Mesenchymal stem cell (in vitro differentiated cells and primary cell): ENCODE measurements around the gene RBKS.

Experiments used
- DNase-seq: peaks from one replicate; pipeline ENCODE4 v3.0.0-alpha.2; 2013
- H2AFZ ChIP-seq: one replicate; pipeline ENCODE4 v1.6.1; 2013; ENCODE audit warnings: low read depth, mild to moderate bottlenecking, control low read depth, inconsistent platforms, low read length, moderate library complexity
- H2AK5ac ChIP-seq: 2 replicates; pipeline ENCODE4 v1.6.1; 2013; ENCODE audit warnings: low read length, moderate library complexity, mild to moderate bottlenecking, inconsistent platforms; ENCODE audit not compliant: severe bottlenecking
- H2BK120ac ChIP-seq: one replicate; pipeline ENCODE4 v1.6.1; 2013; ENCODE audit warnings: low read depth, mild to moderate bottlenecking, inconsistent platforms, low read length, moderate library complexity
- H2BK12ac ChIP-seq, 2 experiments: one replicate each; pipeline ENCODE4 v1.6.1; 2013; ENCODE audit warnings: inconsistent platforms in 2 of 2, low read length in 2 of 2, mild to moderate bottlenecking in 2 of 2, moderate library complexity in 2 of 2, control low read depth in 1 of 2
- H2BK15ac ChIP-seq: one replicate; pipeline ENCODE4 v1.6.1; 2013; ENCODE audit warnings: mild to moderate bottlenecking, low read depth, inconsistent platforms; ENCODE audit not compliant: poor library complexity, severe bottlenecking
- H2BK5ac ChIP-seq: 2 replicates; pipeline ENCODE4 v1.6.1; 2013; ENCODE audit warnings: low read depth, mild to moderate bottlenecking, low read length, control low read depth, inconsistent platforms; ENCODE audit not compliant: poor library complexity, severe bottlenecking
- H3K14ac ChIP-seq, 2 experiments: one replicate each; pipeline ENCODE4 v1.6.1; 2013; ENCODE audit warnings: inconsistent platforms in 2 of 2, low read length in 2 of 2, control low read depth in 1 of 2, mild to moderate bottlenecking in 1 of 2, moderate library complexity in 1 of 2
- H3K18ac ChIP-seq, 2 experiments: one replicate each; pipeline ENCODE4 v1.6.1; 2013; ENCODE audit warnings: inconsistent platforms in 2 of 2, low read length in 2 of 2, control low read depth in 1 of 2, low read depth in 1 of 2, mild to moderate bottlenecking in 1 of 2
- H3K23ac ChIP-seq, 2 experiments: one replicate each; pipeline ENCODE4 v1.6.1; 2013; ENCODE audit warnings: inconsistent platforms in 2 of 2, low read length in 2 of 2, mild to moderate bottlenecking in 2 of 2, moderate library complexity in 2 of 2, control low read depth in 1 of 2
- H3K27ac ChIP-seq: 2 replicates; pipeline ENCODE4 v1.5.1; 2013; ENCODE audit warnings: mild to moderate bottlenecking, moderate library complexity, low read length, control low read depth, inconsistent platforms; ENCODE audit not compliant: poor library complexity, severe bottlenecking
- H3K27me3 ChIP-seq, 2 experiments: 2 replicates each; pipeline versions ENCODE4 v1.6.1 to v1.7.0; 2013; ENCODE audit warnings: low read length in 2 of 2, mild to moderate bottlenecking in 2 of 2, moderate library complexity in 2 of 2, control low read depth in 1 of 2, inconsistent platforms in 1 of 2; ENCODE audit not compliant: control insufficient read depth in 1 of 2, insufficient read depth in 1 of 2
- H3K36me3 ChIP-seq, 2 experiments: 2 replicates each; pipeline versions ENCODE4 v1.6.1 to v1.7.0; 2013; ENCODE audit warnings: low read length in 2 of 2, control low read depth in 1 of 2, inconsistent platforms in 1 of 2, low read depth in 1 of 2, mild to moderate bottlenecking in 1 of 2; ENCODE audit not compliant: insufficient read depth in 2 of 2, control insufficient read depth in 1 of 2
- H3K4ac ChIP-seq, 2 experiments: one replicate each; pipeline ENCODE4 v1.6.1; 2013; ENCODE audit warnings: inconsistent platforms in 2 of 2, low read length in 2 of 2, mild to moderate bottlenecking in 2 of 2, moderate library complexity in 2 of 2, control low read depth in 1 of 2, low read depth in 1 of 2
- H3K4me1 ChIP-seq: 2 replicates; pipeline ENCODE4 v1.6.1; 2013; ENCODE audit warnings: low read depth, low read length, control low read depth; ENCODE audit not compliant: control insufficient read depth, insufficient read depth
- H3K4me2 ChIP-seq: 2 replicates; pipeline ENCODE4 v1.6.1; 2013; ENCODE audit warnings: low read length, mild to moderate bottlenecking, inconsistent platforms; ENCODE audit not compliant: poor library complexity, severe bottlenecking
- H3K4me3 ChIP-seq, 2 experiments: 2 replicates each; pipeline versions ENCODE4 v1.5.1 to v1.7.0; 2013; ENCODE audit warnings: low read length in 2 of 2, mild to moderate bottlenecking in 2 of 2, control low read depth in 1 of 2, low read depth in 1 of 2; ENCODE audit not compliant: insufficient read depth in 1 of 2
- H3K79me1 ChIP-seq: replicated peaks from 2 replicates; pipeline ENCODE4 v1.6.1; 2013; ENCODE audit warnings: mild to moderate bottlenecking, control low read depth, low read length, inconsistent platforms; ENCODE audit not compliant: poor library complexity, severe bottlenecking
- H3K9ac ChIP-seq: 2 replicates; pipeline ENCODE4 v1.7.0; 2013; ENCODE audit warnings: mild to moderate bottlenecking, low read length, moderate library complexity
- H3K9me3 ChIP-seq: 2 replicates; pipeline ENCODE4 v1.7.0; 2013; ENCODE audit warnings: mild to moderate bottlenecking, low read length; ENCODE audit not compliant: control insufficient read depth
- H4K8ac ChIP-seq: one replicate; pipeline ENCODE4 v1.6.1; 2013; ENCODE audit warnings: inconsistent platforms, mild to moderate bottlenecking, low read length, moderate library complexity
- H4K91ac ChIP-seq: one replicate; pipeline ENCODE4 v1.6.1; 2013; ENCODE audit warnings: mild to moderate bottlenecking, low read length, inconsistent platforms
- WGBS: methylation state at CpG from one replicate; pipeline ENCODE4 v1.1.7; 2013; ENCODE audit warnings: mixed read lengths; 5-methylcytosine and 5-hydroxymethylcytosine counted together

RBKS gene

GRCh38 chr2:27921424-27921823, 31.2 kb upstream of the RBKS start:
- no peak for DNase-seq
- no peak overlapping the region for H3K14ac ChIP-seq
- WGBS, result 100% methylated on average over 1 of the region's 2 CpGs

GRCh38 chr2:27920148-27920885, 30.1 kb upstream of the RBKS start:
- Histone ChIP-seq H3K36me3 (no peaks in the 10 kb centered on the region), H2BK5ac (no peak overlapping the region), H4K91ac (no peak overlapping the region), H3K18ac (no peak overlapping the region), H3K9ac (no peak overlapping the region), H2BK15ac (no peak overlapping the region), H2BK120ac (no peak overlapping the region), H3K79me1 (peaks cover 12% of the 10 kb centered on the region), H3K27me3 (no peaks in the 10 kb centered on the region), H2AK5ac (no peak overlapping the region), H3K9me3 (no peaks in the 10 kb centered on the region), H3K4me3 (no peak overlapping the region), H2AFZ (no peak overlapping the region), H3K4me1 (peaks cover 2% of the 10 kb centered on the region), H3K23ac (no peak overlapping the region), H4K8ac (no peak overlapping the region), H3K14ac (no peak overlapping the region), H3K27ac (peak overlapping the region; percentile 23), H3K4ac (no peak overlapping the region), H2BK12ac (no peak overlapping the region), H3K4me2 (no peak overlapping the region)
- 52% methylated on average over 3 of the region's 4 CpGs for WGBS
- peak; percentile 17 for DNase-seq

More at GRCh38 chr2:27921424-27921823, 31.2 kb upstream of the RBKS start:
- Histone ChIP-seq H3K23ac (no peak overlapping the region), H3K4me2 (no peak overlapping the region), H3K4me3 (no peak overlapping the region), H3K36me3 (peaks cover 0 to 5% of the 10 kb centered on the region in 2 experiments), H3K4ac (no peak overlapping the region), H3K27me3 (no peaks in the 10 kb centered on the region), H3K27ac (peak overlapping the region; percentile 74), H3K9ac (no peak overlapping the region), H4K91ac (no peak overlapping the region), H2BK5ac (no peak overlapping the region), H3K9me3 (no peaks in the 10 kb centered on the region), H2AFZ (no peak overlapping the region), H2BK12ac (no peak overlapping the region), H3K4me1 (peaks cover 5% of the 10 kb centered on the region), H2BK15ac (no peak overlapping the region), H3K18ac (no peak overlapping the region), H4K8ac (no peak overlapping the region), H2AK5ac (no peak overlapping the region), H3K79me1 (peaks cover 20% of the 10 kb centered on the region), H2BK120ac (no peak overlapping the region)

GRCh38 chr2:27916293-27916995, 26.3 kb upstream of the RBKS start:
- Histone ChIP-seq H3K4me1 (no peaks in the 10 kb centered on the region), H3K27ac (no peak overlapping the region), H3K23ac (no peak overlapping the region), H2AFZ (no peak overlapping the region), H4K91ac (no peak overlapping the region), H3K36me3 (no peaks in the 10 kb centered on the region), H2BK15ac (no peak overlapping the region), H3K4ac (no peak overlapping the region), H3K79me1 (peaks cover 8% of the 10 kb centered on the region), H3K27me3 (no peaks in the 10 kb centered on the region), H3K14ac (no peak overlapping the region), H2BK120ac (no peak overlapping the region), H3K4me3 (no peak overlapping the region), H3K9me3 (no peaks in the 10 kb centered on the region), H4K8ac (no peak overlapping the region), H2BK5ac (no peak overlapping the region), H3K4me2 (no peak overlapping the region), H2BK12ac (no peak overlapping the region), H3K18ac (no peak overlapping the region), H3K9ac (no peak overlapping the region), H2AK5ac (peak overlapping the region; percentile 4)
- WGBS, result no CpG with 5 or more reads among the region's 1 CpG
- DNase-seq, result no peak

- Histone ChIP-seq H2BK12ac (no peak overlapping the region), H2BK120ac (no peak overlapping the region), H3K4me2 (no peak overlapping the region), H4K91ac (no peak overlapping the region), H3K9me3 (no peaks in the 10 kb centered on the region), H3K27ac (no peak overlapping the region), H3K79me1 (peaks cover 9% of the 10 kb centered on the region), H2BK15ac (no peak overlapping the region), H3K18ac (no peak overlapping the region), H3K4ac (no peak overlapping the region), H2BK5ac (no peak overlapping the region), H3K36me3 (no peaks in the 10 kb centered on the region), H3K4me1 (no peaks in the 10 kb centered on the region), H2AFZ (no peak overlapping the region), H4K8ac (no peak overlapping the region), H3K14ac (no peak overlapping the region), H2AK5ac (no peak overlapping the region), H3K27me3 (no peaks in the 10 kb centered on the region), H3K23ac (no peak overlapping the region), H3K9ac (peak overlapping the region; percentile 64), H3K4me3 (no peak overlapping the region)
- no peak for DNase-seq
Observed at GRCh38 chr2:27915874-27916273, 25.7 kb upstream of the RBKS start.
